A673 (cell line): ENCODE results near the gene GDF7. TPM values are rescaled to one million over a fixed set of nuclear protein-coding genes. Genes with fewer than 3 reads are reported as not detected.

Experiments
- BruUV-seq: library from RNA; stranded (reverse); fragments of 400-500 nt; replicated peaks from 2 replicates; lab custom pipeline; 2021; lab: Mats Ljungman, UMichigan
- CTCF ChIA-PET: fragments of 300-600 bp; sonication (Branson Sonifier 250); formaldehyde crosslinking; loops from one replicate; lab custom pipeline; 2022; ENCODE audit warnings: antibody characterized with exemption; lab: Charles Lee
- POLR2A ChIA-PET: fragments of 300-600 bp; sonication (Branson Sonifier 250); formaldehyde crosslinking; loops from one replicate; lab custom pipeline; 2022; ENCODE audit warnings: antibody characterized with exemption; ENCODE audit not compliant: low non-redundant PET; lab: Charles Lee
- DNase-seq: peaks from one replicate; pipeline ENCODE4 v3.0.0-alpha.2; 2015; ENCODE audit warnings: low spot score
- H3K27ac ChIP-seq: fragments of 200-600 bp; sonication (generic); 2 replicates; pipeline ENCODE4 v1.5.1; 2016; ENCODE audit warnings: mixed run types, low read depth, mild to moderate bottlenecking, mixed read lengths, antibody characterized with exemption, low read length; ENCODE audit not compliant: poor library complexity, severe bottlenecking
- H3K27me3 ChIP-seq: fragments of 200-600 bp; sonication (generic); replicated peaks from 2 replicates; pipeline ENCODE4 v1.6.1; 2017; ENCODE audit warnings: mixed run types, low read depth, mild to moderate bottlenecking, mixed read lengths, antibody characterized with exemption, low read length; ENCODE audit not compliant: insufficient read depth, poor library complexity
- H3K36me3 ChIP-seq: fragments of 200-600 bp; sonication (generic); 2 replicates; pipeline ENCODE4 v1.6.1; 2016; ENCODE audit warnings: mixed run types, mild to moderate bottlenecking, mixed read lengths, antibody characterized with exemption, low read length; ENCODE audit not compliant: insufficient read depth, poor library complexity, severe bottlenecking
- H3K4me1 ChIP-seq: fragments of 200-600 bp; sonication (generic); 2 replicates; pipeline ENCODE4 v1.6.1; 2017; ENCODE audit warnings: mixed run types, mild to moderate bottlenecking, mixed read lengths, antibody characterized with exemption, low read length; ENCODE audit not compliant: insufficient read depth, poor library complexity, severe bottlenecking
- H3K4me3 ChIP-seq: fragments of 200-600 bp; sonication (generic); 2 replicates; pipeline ENCODE4 v1.5.1; 2016; ENCODE audit warnings: low read depth, mixed run types, mild to moderate bottlenecking, mixed read lengths, low read length; ENCODE audit not compliant: poor library complexity, severe bottlenecking
- H3K9me3 ChIP-seq: fragments of 200-600 bp; sonication (generic); 2 replicates; pipeline ENCODE4 v1.6.1; 2016; ENCODE audit warnings: mixed run types, low read depth, mild to moderate bottlenecking, mixed read lengths, antibody characterized with exemption, low read length; ENCODE audit not compliant: poor library complexity, severe bottlenecking
- EZH2 ChIP-seq: fragments of 200-600 bp; sonication (generic); IDR thresholded peaks from 2 replicates; pipeline ENCODE4 v1.6.1; 2017; ENCODE audit warnings: borderline replicate concordance, low read depth, mild to moderate bottlenecking, mixed read lengths, antibody characterized with exemption, low read length; ENCODE audit not compliant: poor library complexity, severe bottlenecking
- intact Hi-C: fragments of 100-400 bp; cut with micrococcal nuclease; formaldehyde crosslinking; loops from one replicate; pipeline ENCODE4 v1.10.0; 2022; ENCODE audit not compliant: unreplicated experiment
- total RNA-seq: library from RNA; stranded (reverse); gene quantifications from 2 replicates; pipeline ENCODE4 v1.2.3, GENCODE V29; 2021
- TF ChIP-seq, protein P1 (sequence below): fragments of 300-800, 200-600 bp; sonication (generic); conservative IDR thresholded peaks from 2 replicates; pipeline ENCODE4 v1.5.1; 2017; ENCODE audit warnings: low read depth, mild to moderate bottlenecking, antibody characterized with exemption, low read length, moderate library complexity, mixed read lengths

The GDF7 gene
- total RNA-seq, 1 experiment from 2014 or later, result not detected

DNA sequence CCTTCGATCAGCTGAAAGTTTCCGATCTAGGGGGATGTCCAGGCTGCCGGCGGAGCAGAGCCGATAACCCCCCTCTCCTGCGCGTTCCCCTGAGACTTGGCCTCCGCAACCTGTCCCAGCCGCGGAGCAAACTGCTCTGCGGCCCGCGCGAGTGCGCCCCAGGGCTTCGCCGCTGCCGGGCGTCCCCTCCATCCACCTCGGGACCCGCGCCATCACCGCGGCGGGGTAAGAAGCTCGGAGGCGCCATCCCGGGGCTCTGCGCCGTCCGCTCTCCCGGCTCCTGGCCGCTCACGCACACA lies 990 bp upstream of the GDF7 start:
- DNase-seq, result no peak
- Histone ChIP-seq H3K27ac (no peak overlapping the region), H3K36me3 (no peaks in the 10 kb centered on the region), H3K27me3 (peaks cover 95% of the 10 kb centered on the region), H3K4me1 (peaks cover 6% of the 10 kb centered on the region), H3K9me3 (no peaks in the 10 kb centered on the region), H3K4me3 (peak overlapping the region; percentile 25)
- POLR2A ChIA-PET, result no interaction called here
- no TSS peak for BruUV-seq
- CTCF ChIA-PET, result no interaction called here
- peak; percentile 95 for TF ChIP-seq EZH2
- TF ChIP-seq, protein P1, sequence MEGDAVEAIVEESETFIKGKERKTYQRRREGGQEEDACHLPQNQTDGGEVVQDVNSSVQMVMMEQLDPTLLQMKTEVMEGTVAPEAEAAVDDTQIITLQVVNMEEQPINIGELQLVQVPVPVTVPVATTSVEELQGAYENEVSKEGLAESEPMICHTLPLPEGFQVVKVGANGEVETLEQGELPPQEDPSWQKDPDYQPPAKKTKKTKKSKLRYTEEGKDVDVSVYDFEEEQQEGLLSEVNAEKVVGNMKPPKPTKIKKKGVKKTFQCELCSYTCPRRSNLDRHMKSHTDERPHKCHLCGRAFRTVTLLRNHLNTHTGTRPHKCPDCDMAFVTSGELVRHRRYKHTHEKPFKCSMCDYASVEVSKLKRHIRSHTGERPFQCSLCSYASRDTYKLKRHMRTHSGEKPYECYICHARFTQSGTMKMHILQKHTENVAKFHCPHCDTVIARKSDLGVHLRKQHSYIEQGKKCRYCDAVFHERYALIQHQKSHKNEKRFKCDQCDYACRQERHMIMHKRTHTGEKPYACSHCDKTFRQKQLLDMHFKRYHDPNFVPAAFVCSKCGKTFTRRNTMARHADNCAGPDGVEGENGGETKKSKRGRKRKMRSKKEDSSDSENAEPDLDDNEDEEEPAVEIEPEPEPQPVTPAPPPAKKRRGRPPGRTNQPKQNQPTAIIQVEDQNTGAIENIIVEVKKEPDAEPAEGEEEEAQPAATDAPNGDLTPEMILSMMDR, result no peak
- intact Hi-C loops, result no loop called here

DNA sequence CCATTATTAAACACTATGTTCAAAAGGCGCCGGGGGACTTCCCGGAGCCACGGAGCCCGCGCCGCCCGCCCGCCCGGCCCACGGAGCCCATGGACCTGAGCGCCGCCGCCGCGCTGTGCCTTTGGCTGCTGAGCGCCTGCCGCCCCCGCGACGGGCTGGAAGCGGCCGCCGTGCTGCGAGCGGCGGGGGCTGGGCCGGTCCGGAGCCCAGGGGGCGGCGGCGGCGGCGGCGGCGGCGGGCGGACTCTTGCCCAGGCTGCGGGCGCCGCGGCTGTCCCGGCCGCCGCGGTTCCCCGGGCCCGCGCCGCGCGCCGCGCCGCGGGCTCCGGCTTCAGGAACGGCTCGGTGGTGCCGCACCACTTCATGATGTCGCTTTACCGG lies 197 bp downstream of the GDF7 start:
- H3K36me3 ChIP-seq, result no peaks in the 10 kb centered on the region
- H3K4me3 ChIP-seq, result no peak overlapping the region
- BruUV-seq, result no TSS peak
- no peak for TF ChIP-seq EZH2
- TF ChIP-seq, protein P1, result no peak
- ChIA-PET CTCF (interaction anchor here (0.6 kb wide), 2 partner anchors 27 to 269 kb away, joined by 3 read pairs; no protein-coding TSS in a partner anchor), POLR2A (no interaction called here)
- peaks cover 6% of the 10 kb centered on the region for H3K4me1 ChIP-seq
- intact Hi-C loops, result no loop called here
- H3K9me3 ChIP-seq, result no peaks in the 10 kb centered on the region
- H3K27ac ChIP-seq, result no peak overlapping the region
- peaks cover 96% of the 10 kb centered on the region for H3K27me3 ChIP-seq
- no peak for DNase-seq

DNA sequence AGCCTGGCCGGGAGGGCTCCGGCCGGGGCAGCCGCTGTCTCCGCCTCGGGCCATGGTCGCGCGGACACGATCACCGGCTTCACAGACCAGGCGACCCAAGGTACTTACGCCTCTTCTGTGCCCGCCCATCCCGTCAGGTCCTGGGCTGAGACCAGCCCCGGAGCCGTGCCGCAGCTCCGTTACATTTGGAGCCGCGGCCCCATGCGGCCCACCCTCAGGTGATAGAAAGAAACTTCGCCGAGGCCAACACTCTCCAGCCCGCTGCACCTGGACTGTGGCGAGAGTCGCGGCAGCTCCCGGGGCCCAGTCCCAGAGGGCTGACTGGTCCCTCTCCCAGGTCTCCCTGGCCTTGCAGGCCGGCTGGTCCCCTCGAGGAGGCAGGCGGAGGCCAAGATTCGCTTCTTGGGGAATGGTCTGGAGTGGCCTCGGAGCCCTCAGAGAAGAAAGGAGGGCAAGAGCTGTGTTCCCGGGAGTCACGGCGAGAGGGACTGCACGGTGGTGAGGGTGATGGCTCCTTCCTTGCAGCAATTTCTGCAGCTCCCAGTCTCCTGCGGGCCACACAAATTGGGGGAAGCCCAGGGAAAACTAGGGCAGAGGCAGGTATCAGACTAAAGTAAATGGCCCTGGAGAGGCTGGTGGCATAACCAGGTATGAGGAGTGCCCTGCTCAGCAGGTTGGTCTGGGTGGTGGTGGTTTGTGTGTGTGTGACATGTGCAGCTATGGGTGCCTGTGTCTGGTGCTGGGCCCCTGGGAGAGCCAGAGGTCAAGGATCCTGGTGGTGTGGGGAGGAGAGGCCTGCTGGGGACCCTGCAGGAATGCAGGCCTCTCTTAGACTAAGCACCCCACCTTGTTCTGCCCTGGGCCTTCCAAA lies 822 bp downstream of the GDF7 start:
- H3K27me3 ChIP-seq, result peaks cover 96% of the 10 kb centered on the region
- peaks cover 6% of the 10 kb centered on the region for H3K4me1 ChIP-seq
- no peaks in the 10 kb centered on the region for H3K9me3 ChIP-seq
- no peaks in the 10 kb centered on the region for H3K36me3 ChIP-seq
- H3K27ac ChIP-seq, result no peak overlapping the region
- POLR2A ChIA-PET, result no interaction called here
- no peak for DNase-seq
- H3K4me3 ChIP-seq, result no peak overlapping the region
- peak; percentile 48 for TF ChIP-seq EZH2
- TF ChIP-seq, protein P1, result no peak
- intact Hi-C loops, result no loop called here
- CTCF ChIA-PET, result interaction anchor here (0.6 kb wide), 1 partner anchor 26 kb away, joined by 3 read pairs; no protein-coding TSS in a partner anchor
- no TSS peak for BruUV-seq
